ENCODE measurements around the gene C3orf20.
"Not testable (repeated sequence)": the region's sequence is repeated elsewhere in the genome, so short reads cannot be mapped to it uniquely, and the experiment has no call there.

C3orf20 gene

DNA sequence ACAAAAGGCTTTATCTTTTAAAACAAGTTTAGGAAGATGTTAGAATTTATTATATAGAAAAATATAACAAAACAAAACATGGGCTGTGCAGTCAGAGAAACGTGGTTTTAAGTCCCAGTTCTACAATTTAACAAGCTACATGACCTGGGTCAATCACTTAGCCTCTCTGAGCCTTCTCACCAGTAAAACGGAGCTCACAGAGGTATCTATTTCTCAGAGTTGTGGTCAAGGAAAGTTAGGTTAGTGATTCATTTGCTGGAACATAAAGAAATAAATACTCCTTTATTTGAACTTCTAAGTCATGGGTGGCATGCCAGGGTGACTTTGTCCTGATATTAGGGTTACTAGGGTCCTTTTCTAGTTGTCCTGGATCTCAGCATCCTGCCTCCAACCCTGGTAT, 34.2 kb upstream of the C3orf20 start:
- no peak for DNase-seq (ENCODE audit: low spot score)
- Mint-ChIP-seq H3K27ac (no peak overlapping the region), H3K27me3 (ENCODE audit: low read depth) (peaks cover 19% of the 10 kb centered on the region), H3K4me3 (no peak overlapping the region), H3K4me1 (ENCODE audit: low read depth) (no peaks in the 10 kb centered on the region), H3K36me3 (ENCODE audit: low read depth) (no peaks in the 10 kb centered on the region), H3K9me3 (no peaks in the 10 kb centered on the region)

DNA sequence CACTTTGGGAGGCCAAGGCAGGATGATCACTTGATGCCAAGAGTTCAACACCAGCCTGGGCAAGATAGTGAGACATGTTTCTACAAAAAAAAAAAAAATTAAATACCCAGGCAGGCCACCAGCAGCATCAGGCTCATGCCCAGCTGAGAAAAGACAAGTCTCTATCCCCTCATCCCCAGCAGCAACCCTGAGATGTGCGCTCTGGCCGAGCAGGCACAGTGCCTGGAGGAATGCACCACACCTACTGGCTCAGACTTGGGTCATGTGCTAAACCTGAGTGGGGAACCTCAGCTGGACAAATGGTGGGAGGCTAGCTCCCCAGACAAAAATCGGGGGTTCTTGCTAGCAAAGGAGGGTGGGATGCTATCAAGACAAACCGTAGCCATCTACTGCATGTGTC, 33.6 kb upstream of the C3orf20 start:
- no peaks in the 10 kb centered on the region for H3K9me3 Mint-ChIP-seq
- H3K27me3 Mint-ChIP-seq (ENCODE audit: low read depth): peaks cover 19% of the 10 kb centered on the region
- H3K36me3 Mint-ChIP-seq (ENCODE audit: low read depth): no peaks in the 10 kb centered on the region

DNA sequence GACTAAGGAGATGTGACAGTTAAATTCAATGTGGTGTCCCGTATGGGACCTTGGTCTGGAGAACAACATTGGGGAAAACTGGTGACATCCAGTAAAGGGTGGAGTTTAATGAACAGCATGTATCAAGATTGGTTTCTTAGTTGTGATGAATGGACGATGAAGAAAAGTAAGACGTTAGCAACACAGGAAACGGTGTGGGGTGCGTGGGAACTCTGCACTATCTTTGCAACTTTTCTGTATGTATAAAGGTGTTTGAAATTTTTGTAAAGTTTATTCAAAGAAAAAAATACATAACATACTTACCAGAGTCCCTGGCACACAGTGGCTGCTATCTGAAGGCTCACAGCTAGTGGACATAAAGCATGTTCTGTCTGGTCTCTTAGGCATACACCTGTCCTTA, 29.5 kb upstream of the C3orf20 start:
- Mint-ChIP-seq H3K9me3 (no peaks in the 10 kb centered on the region), H3K36me3 (ENCODE audit: low read depth) (peaks cover 2% of the 10 kb centered on the region), H3K4me1 (ENCODE audit: low read depth) (peaks cover 16% of the 10 kb centered on the region), H3K27me3 (ENCODE audit: low read depth) (peaks cover 9% of the 10 kb centered on the region), H3K27ac (no peak overlapping the region), H3K4me3 (no peak overlapping the region)
- DNase-seq (ENCODE audit: low spot score): no peak

More for the DNA sequence above, 33.6 kb upstream of the C3orf20 start:
- Mint-ChIP-seq H3K4me3 (no peak overlapping the region), H3K4me1 (ENCODE audit: low read depth) (no peaks in the 10 kb centered on the region), H3K27ac (no peak overlapping the region)
- DNase-seq (ENCODE audit: low spot score): no peak

DNA sequence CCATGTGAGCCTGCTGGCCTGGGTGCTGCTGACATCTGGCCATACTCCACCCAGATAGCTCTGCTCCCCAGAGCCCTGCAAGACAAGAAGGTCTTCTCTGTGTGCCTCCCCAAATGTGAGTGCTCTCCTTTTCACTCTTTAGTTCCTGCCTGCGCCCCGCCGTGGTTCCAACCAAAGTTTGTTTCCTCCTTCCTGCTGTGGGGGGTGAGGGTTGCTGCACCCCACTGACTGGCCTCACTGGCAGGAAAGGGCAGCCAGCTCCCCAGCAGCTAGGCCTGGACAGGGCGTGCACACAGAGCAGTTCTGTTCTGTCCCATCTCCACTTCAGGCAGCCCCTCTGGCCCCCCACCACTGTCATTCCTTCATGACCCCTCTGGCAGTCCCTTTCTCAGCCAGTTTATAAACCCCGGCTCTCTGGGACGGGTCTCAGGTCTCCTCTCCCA, 28.8 kb upstream of the C3orf20 start:
- no peak overlapping the region for H3K4me3 Mint-ChIP-seq
- peaks cover 9% of the 10 kb centered on the region for H3K27me3 Mint-ChIP-seq (ENCODE audit: low read depth)
- no peak for DNase-seq (ENCODE audit: low spot score)
- peaks cover 19% of the 10 kb centered on the region for H3K4me1 Mint-ChIP-seq (ENCODE audit: low read depth)
- H3K27ac Mint-ChIP-seq: no peak overlapping the region
- no peaks in the 10 kb centered on the region for H3K9me3 Mint-ChIP-seq
- H3K36me3 Mint-ChIP-seq (ENCODE audit: low read depth): peaks cover 3% of the 10 kb centered on the region

DNA sequence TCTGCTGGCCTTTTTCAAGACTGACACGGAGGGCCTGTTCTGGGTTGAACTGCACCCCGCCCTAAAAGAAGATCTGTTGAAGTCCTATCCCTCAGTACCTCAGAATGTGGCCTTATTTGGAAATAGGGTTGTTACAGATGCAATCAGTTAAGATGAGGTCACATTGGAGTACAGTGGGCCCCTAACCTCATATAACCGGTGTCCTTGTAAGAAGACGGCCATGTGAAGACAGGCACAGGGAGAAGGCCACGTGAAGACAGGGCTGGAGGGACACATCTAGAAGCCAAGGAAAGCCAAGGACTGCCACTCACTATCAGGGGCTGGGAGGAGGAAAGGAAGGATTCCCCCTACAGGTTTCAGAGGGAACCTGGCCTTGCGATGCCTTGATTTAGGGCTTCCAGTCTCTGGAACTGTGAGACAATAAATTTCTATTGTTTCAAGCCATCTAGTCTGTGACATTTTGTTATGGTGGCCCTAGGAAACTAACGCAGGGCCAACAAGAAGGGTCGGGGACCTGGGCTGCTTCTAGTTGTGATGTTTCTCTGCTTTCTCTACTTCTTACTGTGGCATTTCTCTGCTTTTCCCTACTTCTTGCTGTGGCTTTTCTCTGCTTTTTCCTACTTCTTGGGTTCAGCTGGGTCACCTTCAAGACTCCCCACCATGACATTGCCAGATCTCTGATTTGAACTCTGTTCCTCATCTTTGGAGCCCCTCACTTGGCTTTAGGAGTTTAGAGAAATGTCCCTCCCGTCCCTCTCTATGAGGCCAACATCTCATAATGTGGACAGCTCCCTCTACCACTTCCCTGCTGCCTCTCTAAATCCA, 28.1 kb upstream of the C3orf20 start:
- H3K27me3 Mint-ChIP-seq (ENCODE audit: low read depth): peaks cover 9% of the 10 kb centered on the region
- no peak for DNase-seq (ENCODE audit: low spot score)
- H3K27ac Mint-ChIP-seq: no peak overlapping the region
- peaks cover 3% of the 10 kb centered on the region for H3K36me3 Mint-ChIP-seq (ENCODE audit: low read depth)
- no peak overlapping the region for H3K4me3 Mint-ChIP-seq
- no peaks in the 10 kb centered on the region for H3K9me3 Mint-ChIP-seq
- peaks cover 21% of the 10 kb centered on the region for H3K4me1 Mint-ChIP-seq (ENCODE audit: low read depth)

DNA sequence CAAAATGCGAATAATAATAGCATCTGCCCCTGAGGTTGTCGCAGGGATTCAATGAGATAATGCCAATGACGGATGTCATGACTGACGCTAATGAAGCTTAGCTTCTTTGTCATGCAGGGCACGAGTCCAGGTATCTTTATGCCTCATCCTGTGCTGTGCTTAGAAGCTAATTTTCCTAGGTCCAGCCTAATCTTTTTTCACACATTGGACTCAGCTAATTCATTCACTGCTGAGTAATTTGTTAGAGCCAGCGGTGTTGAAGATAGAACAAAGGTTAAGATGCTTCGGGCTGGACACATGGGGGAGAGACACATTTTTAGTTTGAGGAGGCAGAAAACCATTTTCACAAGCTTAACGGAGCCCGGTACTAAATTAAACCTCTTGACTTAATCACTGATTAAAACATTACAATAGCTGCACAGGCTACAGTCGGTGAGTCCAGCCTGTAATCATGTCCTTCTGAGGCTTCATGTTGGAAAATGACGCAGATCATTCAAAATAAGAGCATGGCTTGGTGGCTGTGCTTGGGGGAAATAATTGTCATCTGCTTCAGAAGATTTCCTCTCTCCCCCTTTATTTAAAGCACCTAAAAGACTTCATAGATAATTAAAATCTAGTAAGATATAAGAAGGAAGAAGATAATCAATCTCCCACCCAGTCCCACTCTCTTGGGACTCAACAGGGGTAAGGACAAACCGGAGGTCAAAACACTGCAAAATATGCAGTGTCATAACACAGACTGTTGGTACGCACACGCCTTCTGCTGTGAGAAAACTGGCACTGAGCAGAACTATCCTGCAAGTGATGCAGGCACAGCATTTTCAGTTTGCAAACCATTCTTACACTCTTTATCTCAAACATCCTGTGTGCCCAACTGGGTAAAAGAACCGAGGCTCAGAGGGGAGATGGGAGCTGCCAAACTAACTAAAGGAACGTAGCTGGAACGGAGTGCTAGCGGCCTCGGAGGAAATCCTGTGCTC, 26.7 kb upstream of the C3orf20 start:
- H3K27ac Mint-ChIP-seq: no peak overlapping the region

DNA sequence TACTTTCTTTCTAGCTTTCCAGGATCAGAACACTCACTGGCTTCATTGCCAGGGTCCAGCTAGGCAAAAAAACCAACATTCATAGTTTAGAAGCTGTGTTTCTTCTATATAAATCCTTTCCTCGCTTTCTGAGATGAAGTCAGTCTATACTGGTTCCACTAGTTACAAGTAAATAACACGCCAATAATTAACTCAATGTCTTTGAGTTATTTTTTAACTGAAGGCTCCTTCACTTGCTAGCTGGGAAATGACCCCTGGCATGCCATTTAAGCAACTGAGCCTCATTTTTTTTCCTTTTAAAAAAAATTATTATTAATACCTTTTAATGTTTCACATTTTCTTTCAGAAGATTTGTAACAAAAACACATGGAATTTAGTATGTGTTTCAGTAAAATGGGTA, 25.5 kb upstream of the C3orf20 start:
- Mint-ChIP-seq H3K4me3 (no peak overlapping the region), H3K27ac (no peak overlapping the region), H3K36me3 (ENCODE audit: low read depth) (peaks cover 6% of the 10 kb centered on the region), H3K27me3 (ENCODE audit: low read depth) (peaks cover 4% of the 10 kb centered on the region), H3K9me3 (no peaks in the 10 kb centered on the region), H3K4me1 (ENCODE audit: low read depth) (peaks cover 36% of the 10 kb centered on the region)
- no peak for DNase-seq (ENCODE audit: low spot score)

More for the DNA sequence above, 26.7 kb upstream of the C3orf20 start:
- Mint-ChIP-seq H3K27me3 (ENCODE audit: low read depth) (peaks cover 9% of the 10 kb centered on the region), H3K9me3 (no peaks in the 10 kb centered on the region), H3K36me3 (ENCODE audit: low read depth) (peaks cover 3% of the 10 kb centered on the region), H3K4me3 (no peak overlapping the region), H3K4me1 (ENCODE audit: low read depth) (peaks cover 26% of the 10 kb centered on the region)
- no peak for DNase-seq (ENCODE audit: low spot score)

DNA sequence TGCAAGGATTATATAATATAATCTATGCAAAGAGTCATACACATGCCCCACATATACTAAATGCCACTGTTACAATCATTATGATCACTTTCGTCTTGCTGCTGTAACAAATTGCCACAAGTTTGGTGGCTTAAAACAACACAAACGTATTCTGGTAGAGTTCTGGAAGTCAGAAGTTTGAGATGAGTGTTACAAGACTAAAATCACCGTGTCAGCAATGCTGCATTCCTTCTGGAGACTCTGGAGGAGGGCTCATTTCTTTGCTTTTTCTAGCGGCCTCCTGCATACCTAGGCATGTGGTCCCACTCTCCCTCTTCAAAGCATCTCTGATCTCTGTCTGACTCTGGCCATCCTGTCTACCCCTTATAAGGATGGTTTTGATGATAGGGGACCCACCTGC, 24.7 kb upstream of the C3orf20 start:
- H3K27me3 Mint-ChIP-seq (ENCODE audit: low read depth): peaks cover 2% of the 10 kb centered on the region
- H3K4me1 Mint-ChIP-seq (ENCODE audit: low read depth): peaks cover 36% of the 10 kb centered on the region
- H3K9me3 Mint-ChIP-seq: no peaks in the 10 kb centered on the region
- peaks cover 10% of the 10 kb centered on the region for H3K36me3 Mint-ChIP-seq (ENCODE audit: low read depth)
- DNase-seq (ENCODE audit: low spot score): no peak
- H3K4me3 Mint-ChIP-seq: peak overlapping the region; percentile 92
- peak overlapping the region; percentile 96 for H3K27ac Mint-ChIP-seq

DNA sequence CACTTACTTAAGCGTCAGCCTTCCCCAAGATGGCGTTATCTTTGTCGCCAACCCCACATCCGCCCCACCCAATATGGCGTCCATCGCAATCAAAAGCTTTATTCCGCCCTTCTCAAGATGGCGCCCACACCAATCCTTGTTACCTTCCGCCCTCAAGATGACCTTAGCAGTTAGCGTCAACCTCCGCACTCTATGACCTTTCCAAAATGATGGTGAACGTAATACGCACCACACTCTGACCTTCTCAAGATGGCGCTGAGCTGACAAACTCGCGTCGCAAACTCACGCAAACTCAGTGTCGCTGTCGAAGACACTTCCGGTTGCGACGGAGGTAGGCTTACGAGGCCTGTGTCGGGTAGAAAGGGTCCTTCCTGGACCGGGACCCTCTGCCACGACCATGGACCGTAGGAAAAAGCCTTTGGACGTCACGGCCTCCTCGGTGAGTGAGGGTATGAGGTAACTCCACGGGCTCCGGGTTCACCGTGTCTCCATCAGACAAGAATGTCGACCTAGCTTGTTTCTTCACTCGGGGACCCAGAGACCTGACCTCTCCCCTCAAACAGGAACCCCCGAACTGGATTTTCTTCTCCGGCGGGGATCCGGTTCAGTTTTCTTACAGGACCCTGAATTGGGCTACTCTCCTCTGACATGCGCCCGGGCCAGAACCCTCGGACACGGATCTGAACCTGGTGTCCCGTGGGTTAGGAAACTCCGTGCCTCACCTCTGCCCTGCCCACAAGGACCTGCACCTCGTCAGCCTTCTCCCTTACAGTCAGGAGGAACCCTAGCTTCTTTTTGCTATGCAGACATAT, 23.3 kb upstream of the C3orf20 start, which contains the start of gene CCDC174:
Gene CCDC174, plus strand, starts transcription at position 323 of the 812 bp plus-strand sequence. Its CDS starts 75 bp downstream, at position 398.
- Mint-ChIP-seq H3K27ac (peak within 1 kb of the TSS; percentile 96), H3K4me3 (peak within 1 kb of the TSS; percentile 92), H3K9me3 (no peaks in the 10 kb centered on the region), H3K36me3 (ENCODE audit: low read depth) (peaks cover 20% of the 10 kb centered on the region), H3K27me3 (ENCODE audit: low read depth) (peaks cover 2% of the 10 kb centered on the region), H3K4me1 (ENCODE audit: low read depth) (peaks cover 41% of the 10 kb centered on the region)
- DNase-seq (ENCODE audit: low spot score): peak; percentile 94

DNA sequence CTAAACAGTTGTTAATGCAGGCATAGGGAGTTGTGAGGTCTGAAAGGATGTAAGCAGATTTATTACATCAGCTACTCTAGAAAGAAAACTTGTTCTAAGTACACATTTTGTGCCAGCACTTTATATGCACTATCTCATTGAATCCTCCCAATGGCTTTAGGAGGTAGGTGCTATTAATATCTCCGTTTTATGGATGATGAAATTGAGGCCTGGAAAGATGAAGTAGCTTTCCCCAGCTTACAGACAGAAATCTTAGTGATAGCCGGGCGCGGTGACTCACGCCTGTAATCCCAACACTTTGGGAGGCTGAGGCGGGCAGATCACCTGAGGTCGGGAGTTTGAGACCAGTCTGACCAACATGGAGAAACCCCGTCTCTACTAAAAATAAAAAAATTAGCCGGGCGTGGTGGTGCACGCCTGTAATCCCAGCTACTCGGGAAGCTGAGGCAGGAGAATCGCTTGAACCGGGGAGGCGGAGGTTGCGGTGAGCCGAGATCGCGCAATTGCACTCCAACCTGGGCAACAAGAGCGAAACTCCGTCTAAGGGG, 22.5 kb upstream of the C3orf20 start:
- not testable (repeated sequence) for H3K27me3 Mint-ChIP-seq (ENCODE audit: low read depth); DNase-seq (ENCODE audit: low spot score); H3K9me3 Mint-ChIP-seq
- H3K36me3 Mint-ChIP-seq (ENCODE audit: low read depth): peaks cover 25% of the 10 kb centered on the region
- peak overlapping the region; percentile 92 for H3K4me3 Mint-ChIP-seq
- peaks cover 42% of the 10 kb centered on the region for H3K4me1 Mint-ChIP-seq (ENCODE audit: low read depth)
- H3K27ac Mint-ChIP-seq: peak overlapping the region; percentile 96

DNA sequence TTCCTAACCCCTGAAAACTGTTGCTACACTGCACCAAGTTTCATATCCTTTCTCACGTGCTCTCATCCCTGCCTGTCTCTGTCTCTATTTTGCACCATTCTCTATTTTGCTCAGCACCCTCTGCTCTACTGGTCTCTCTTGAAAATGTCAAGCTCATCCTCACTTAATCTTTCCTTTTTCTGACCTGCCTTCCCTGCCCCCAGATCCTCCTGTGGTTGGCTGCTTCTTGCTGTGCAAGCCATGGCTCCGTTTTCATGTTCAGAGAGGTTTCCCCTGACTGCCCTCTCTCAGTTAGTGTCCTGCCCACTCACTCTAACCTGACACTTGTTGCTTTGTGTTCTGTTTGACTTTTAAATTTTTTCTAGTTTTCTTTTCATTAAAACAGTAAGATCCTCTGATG, 17.4 kb upstream of the C3orf20 start:
- H3K27ac Mint-ChIP-seq: no peak overlapping the region
- H3K4me1 Mint-ChIP-seq (ENCODE audit: low read depth): peaks cover 26% of the 10 kb centered on the region
- peaks cover 60% of the 10 kb centered on the region for H3K36me3 Mint-ChIP-seq (ENCODE audit: low read depth)
- no peaks in the 10 kb centered on the region for H3K9me3 Mint-ChIP-seq
- H3K27me3 Mint-ChIP-seq (ENCODE audit: low read depth): no peaks in the 10 kb centered on the region
- no peak for DNase-seq (ENCODE audit: low spot score)
- no peak overlapping the region for H3K4me3 Mint-ChIP-seq

DNA sequence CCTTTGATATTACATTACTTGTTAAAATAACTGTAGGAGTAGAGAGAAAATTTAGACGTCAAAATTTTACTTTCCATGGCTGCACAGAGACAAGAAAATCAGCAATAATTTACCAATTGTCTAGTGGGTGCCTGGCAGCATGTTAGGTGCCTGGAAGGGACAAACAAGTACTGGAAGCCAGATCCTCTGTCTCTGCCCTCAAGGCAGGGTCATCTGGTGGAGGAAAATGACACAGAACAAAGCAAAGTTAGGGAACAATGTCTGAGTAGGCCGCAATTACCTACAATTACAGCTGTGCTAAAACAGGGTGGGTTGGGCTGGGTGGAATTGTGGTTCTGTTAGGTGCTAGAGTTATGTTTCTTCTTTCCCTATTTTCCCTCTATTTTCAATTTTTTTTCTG, 16.0 kb upstream of the C3orf20 start:
- Mint-ChIP-seq H3K27ac (no peak overlapping the region), H3K27me3 (ENCODE audit: low read depth) (no peaks in the 10 kb centered on the region), H3K9me3 (no peaks in the 10 kb centered on the region), H3K4me1 (ENCODE audit: low read depth) (peaks cover 14% of the 10 kb centered on the region), H3K4me3 (no peak overlapping the region), H3K36me3 (ENCODE audit: low read depth) (peaks cover 67% of the 10 kb centered on the region)
- no peak for DNase-seq (ENCODE audit: low spot score)

DNA sequence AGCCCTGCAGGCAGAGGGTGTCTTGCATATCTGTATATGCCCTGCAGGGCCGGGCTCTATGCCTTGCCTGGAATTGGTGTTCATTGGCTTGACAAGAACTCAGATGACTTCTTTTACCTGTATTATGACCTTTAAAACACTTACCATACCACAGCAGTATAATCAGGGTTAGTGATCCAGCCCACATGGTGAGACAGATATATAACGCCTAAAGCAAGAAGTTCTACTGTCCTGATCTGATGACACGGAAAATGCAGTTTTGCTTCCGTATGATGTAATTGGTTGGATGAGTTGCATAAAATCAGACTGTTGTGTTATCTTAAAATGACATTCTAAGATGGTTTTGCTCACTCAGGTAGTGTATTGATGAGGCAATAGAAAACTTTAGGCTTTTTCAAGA, 14.0 kb upstream of the C3orf20 start:
- H3K9me3 Mint-ChIP-seq: no peaks in the 10 kb centered on the region
- peaks cover 72% of the 10 kb centered on the region for H3K36me3 Mint-ChIP-seq (ENCODE audit: low read depth)
- DNase-seq (ENCODE audit: low spot score): no peak
- no peak overlapping the region for H3K4me3 Mint-ChIP-seq
- H3K4me1 Mint-ChIP-seq (ENCODE audit: low read depth): peaks cover 6% of the 10 kb centered on the region
- H3K27me3 Mint-ChIP-seq (ENCODE audit: low read depth): no peaks in the 10 kb centered on the region
- H3K27ac Mint-ChIP-seq: no peak overlapping the region
